Stomach (tissue), 9 donors: Measurements from ENCODE around the gene REEP6. TPM values are rescaled to one million over a fixed set of nuclear protein-coding genes. Genes with fewer than 3 reads are reported as not detected.

Source experiments
- DNase-seq, 2 donors: peaks; one replicate each; pipeline versions ENCODE4 v3.0.0 to v3.0.0-alpha.2; 2013 to 2019
- H3K27ac ChIP-seq, 5 donors: fragments of 200-600 bp in 4 of 5; sonication (generic) in 4 of 5; one replicate each; pipeline ENCODE4 v1.5.1; 2013 to 2019; ENCODE audit warnings: mild to moderate bottlenecking in 1 of 5, moderate library complexity in 1 of 5
- H3K27me3 ChIP-seq, 3 donors: fragments of 200-600 bp; sonication (generic); one replicate each; pipeline ENCODE4 v1.5.1; 2017 to 2019; ENCODE audit warnings: mixed run types in 1 of 3
- H3K36me3 ChIP-seq, 4 donors: fragments of 200-600 bp; sonication (generic); 1 replicate in 3 of 4; 2 replicates in 1 of 4; pipeline ENCODE4 v1.5.1; 2016 to 2019
- H3K4me1 ChIP-seq, 4 donors: fragments of 200-600 bp; sonication (generic); one replicate each; pipeline ENCODE4 v1.5.1; 2016 to 2019
- H3K4me3 ChIP-seq, 4 donors: fragments of 200-600 bp; sonication (generic) in 3 of 4; one replicate each; pipeline ENCODE4 v1.5.1; 2016 to 2019; ENCODE audit warnings: mild to moderate bottlenecking in 1 of 4
- H3K9me3 ChIP-seq, 4 donors: fragments of 200-600 bp; sonication (generic); one replicate each; pipeline ENCODE4 v1.5.1; 2016 to 2019
- CTCF ChIP-seq, 7 experiments: fragments of 450-650 bp in 4 of 7; fragments of 200-600 bp in 3 of 7; sonication (generic) in 3 of 7; IDR thresholded peaks; one replicate each; pipeline ENCODE4 v1.5.1; 2016 to 2019; ENCODE audit warnings: antibody characterized with exemption in 7 of 7, control low read depth in 2 of 7, mild to moderate bottlenecking in 1 of 7
- EP300 ChIP-seq: sonication (generic); formaldehyde crosslinking; IDR thresholded peaks from one replicate; pipeline ENCODE4 v1.6.1; 2017; ENCODE audit warnings: antibody characterized with exemption
- POLR2A ChIP-seq, 4 donors: fragments of 450-650 bp; IDR thresholded peaks; one replicate each; pipeline ENCODE4 v1.6.1; 2016; ENCODE audit warnings: antibody characterized with exemption in 4 of 4, control low read depth in 2 of 4, mild to moderate bottlenecking in 1 of 4, moderate library complexity in 1 of 4
- POLR2AphosphoS5 ChIP-seq, 3 donors: sonication (generic); formaldehyde crosslinking; IDR thresholded peaks; one replicate each; pipeline ENCODE4 v1.6.1; 2016; ENCODE audit warnings: antibody characterized with exemption in 3 of 3
- WGBS, 5 donors: extraction: QIAGEN DNeasy Blood & Tissue Kit in 3 of 5; methylation state at CpG; one replicate each; pipeline versions ENCODE4 v1.1.5 to v1.1.7; 2013 to 2018; 5-methylcytosine and 5-hydroxymethylcytosine counted together
- intact Hi-C: fragments of 100-400 bp; cut with DNase I; formaldehyde crosslinking; loops from one replicate; pipeline ENCODE4 v1.15.1; 2023; ENCODE audit warnings: low total_unique reads
- polyA plus RNA-seq, 3 donors: library from polyadenylated mRNA; stranded (reverse); fragments of 200-250 nt; gene quantifications; one replicate each; pipeline ENCODE4 v1.2.3, GENCODE V29; 2013
- total RNA-seq, 5 donors: library from RNA; depleted of rRNA; stranded (reverse); fragments of >200 nt; gene quantifications; one replicate each; pipeline versions ENCODE4 v1.1.0 to v1.2.3, GENCODE V29; 2014 to 2016
- donor health status: healthy with polysubstance abuse.
- donor health status: Bipolar disorder and iron deficiency.
- donor health status: healthy.

REEP6 gene
- total and polyA plus RNA-seq, 8 donors: 3.5 to 24.3 (median 6.1) TPM; not detected in 3

GRCh38 chr19:1490311-1491113 lies 469 bp upstream of the REEP6 start, which contains the start of gene PCSK4:
Gene PCSK4 (minus strand): TSS chr19:1490350. CDS start chr19:1490346, 4 bp downstream.
- H3K27me3 ChIP-seq: peaks cover 0 to 33% (median 6%) of the 10 kb centered on the region in 3 donors
- peak within 1 kb of the TSS; percentile 53 to 75 (median 54) for H3K4me3 ChIP-seq
- peaks cover 18 to 26% (median 23%) of the 10 kb centered on the region in 4 donors for H3K4me1 ChIP-seq
- peak; percentile 99 for DNase-seq
- H3K9me3 ChIP-seq: no peaks in the 10 kb centered on the region
- TF ChIP-seq EP300 (no peak), POLR2AphosphoS5 (IDR thresholded peaks at IDR 0.05) (peak in 1 of 3 donors; percentile 40), POLR2A (IDR thresholded peaks at IDR 0.05) (no peak), CTCF (IDR thresholded peaks at IDR 0.05) (no peak)
- H3K36me3 ChIP-seq: no peaks in the 10 kb centered on the region
- H3K27ac ChIP-seq: peak within 1 kb of the TSS; percentile 74 to 89 (median 79)
- 0 to 1% (median 1%) methylated on average over 47 to 74 of the region's 74 CpGs for WGBS, 5 donors
- intact Hi-C loops: no loop called here

- Histone ChIP-seq H3K27me3 (peaks cover 0 to 46% (median 6%) of the 10 kb centered on the region in 3 donors), H3K9me3 (no peaks in the 10 kb centered on the region), H3K27ac (no peak overlapping the region), H3K4me3 (peak overlapping the region in 2 of 4 donors; percentile 54 to 75), H3K4me1 (peaks cover 18 to 33% (median 31%) of the 10 kb centered on the region in 4 donors), H3K36me3 (no peaks in the 10 kb centered on the region)
- intact Hi-C loops: no loop called here
- WGBS, 5 donors: 28 to 43% (median 41%) methylated on average over 12 of the region's 12 CpGs
- TF ChIP-seq POLR2A (IDR thresholded peaks at IDR 0.05) (no peak), CTCF (IDR thresholded peaks at IDR 0.05) (no peak), POLR2AphosphoS5 (IDR thresholded peaks at IDR 0.05) (no peak), EP300 (no peak)
- DNase-seq: no peak
Observed at GRCh38 chr19:1491849-1492170, 829 bp downstream of the REEP6 start.

GRCh38 chr19:1492474-1493006 lies 1.6 kb downstream of the REEP6 start:
- Histone ChIP-seq H3K27me3 (peaks cover 0 to 53% (median 11%) of the 10 kb centered on the region in 3 donors), H3K27ac (no peak overlapping the region), H3K9me3 (no peaks in the 10 kb centered on the region), H3K4me3 (no peak overlapping the region), H3K36me3 (no peaks in the 10 kb centered on the region), H3K4me1 (peaks cover 18 to 40% (median 33%) of the 10 kb centered on the region in 4 donors)
- intact Hi-C loops: no loop called here
- WGBS, 5 donors: 61 to 72% (median 66%) methylated on average over 6 to 10 of the region's 10 CpGs
- DNase-seq: no peak
- TF ChIP-seq POLR2AphosphoS5 (IDR thresholded peaks at IDR 0.05) (no peak), EP300 (no peak), POLR2A (IDR thresholded peaks at IDR 0.05) (no peak), CTCF (IDR thresholded peaks at IDR 0.05) (no peak)

GRCh38 chr19:1494115-1494815 lies 3.3 kb downstream of the REEP6 start:
- Histone ChIP-seq H3K4me3 (no peak overlapping the region), H3K4me1 (peaks cover 18 to 40% (median 32%) of the 10 kb centered on the region in 4 donors), H3K9me3 (no peaks in the 10 kb centered on the region), H3K27ac (no peak overlapping the region), H3K27me3 (peaks cover 0 to 63% (median 16%) of the 10 kb centered on the region in 3 donors), H3K36me3 (no peaks in the 10 kb centered on the region)
- WGBS, 5 donors: 41 to 60% (median 53%) methylated on average over 12 to 15 of the region's 15 CpGs
- TF ChIP-seq POLR2A (IDR thresholded peaks at IDR 0.05) (no peak), CTCF (IDR thresholded peaks at IDR 0.05) (no peak), EP300 (no peak), POLR2AphosphoS5 (IDR thresholded peaks at IDR 0.05) (no peak)
- intact Hi-C loops: no loop called here
- no peak for DNase-seq
